K562 (cell line): ENCODE results near the gene SMAD7. TPM values are rescaled to one million over a fixed set of nuclear protein-coding genes. Genes with fewer than 3 reads are reported as not detected.
A peak's percentile ranks its signal among the peaks of the same experiment; 100 is the strongest.

Experiments used
- BCL6 ChIP-seq: fragments of 250-450 bp; sonication (Bioruptor Pico); IDR thresholded peaks from 2 replicates; pipeline ENCODE4 v1.4.0; 2020
- BRF2 ChIP-seq: IDR thresholded peaks from 3 replicates; pipeline ENCODE4 v1.6.1; 2011; ENCODE audit warnings: borderline replicate concordance, mild to moderate bottlenecking; ENCODE audit not compliant: insufficient read length, insufficient read depth
- ETV1 ChIP-seq: fragments of 450-650 bp; conservative IDR thresholded peaks from 2 replicates; pipeline ENCODE4 v1.6.1; 2016; ENCODE audit warnings: missing genetic modification characterization, control low read depth, low read depth, missing compliant biosample characterization
- KAT2B ChIP-seq: IDR thresholded peaks from one replicate; pipeline ENCODE4 v1.6.1; 2012; ENCODE audit warnings: low read depth, mild to moderate bottlenecking, control low read depth, inconsistent platforms, low read length, moderate library complexity
- KDM1A ChIP-seq, 2 experiments: fragments of 450-650 bp; IDR thresholded peaks; 2 replicates each; pipeline ENCODE4 v1.6.1; 2016; ENCODE audit warnings: mild to moderate bottlenecking in 2 of 2
- MLX ChIP-seq, 2 experiments: fragments of 450-650 bp in 1 of 2; sonication (generic) in 1 of 2; formaldehyde crosslinking; conservative IDR thresholded peaks; 2 replicates each; pipeline versions ENCODE4 v1.4.0 to v1.8.1; 2020 to 2022; ENCODE audit warnings: mild to moderate bottlenecking in 1 of 2, missing genetic modification reagents in 1 of 2
- NELFE ChIP-seq: IDR thresholded peaks from 2 replicates; pipeline ENCODE4 v1.6.1; 2011; ENCODE audit warnings: mild to moderate bottlenecking; ENCODE audit not compliant: insufficient read depth, insufficient read length
- POLR2AphosphoS5 ChIP-seq: IDR thresholded peaks from 2 replicates; pipeline ENCODE4 v1.6.1; 2011; ENCODE audit warnings: mild to moderate bottlenecking, low read depth, low read length, moderate library complexity; ENCODE audit not compliant: control insufficient read depth, insufficient read depth
- RNF219 ChIP-seq: fragments of 250-450 bp; sonication (Bioruptor Pico); IDR thresholded peaks from 2 replicates; pipeline ENCODE4 v1.5.0; 2022; ENCODE audit warnings: mild to moderate bottlenecking
- ZNF133 ChIP-seq: fragments of 250-450 bp; sonication (Bioruptor Pico); IDR thresholded peaks from 2 replicates; pipeline ENCODE4 v1.4.0; 2020; ENCODE audit warnings: mild to moderate bottlenecking
- ZNF282 ChIP-seq: sonication (generic); formaldehyde crosslinking; IDR thresholded peaks from 2 replicates; pipeline ENCODE4 v1.8.1; 2023; ENCODE audit warnings: missing genetic modification reagents
- polyA plus RNA-seq, 8 experiments: library from polyadenylated mRNA; depleted of rRNA in 4 of 8; stranded (reverse) in 5 of 8; unstranded in 3 of 8; fragments of >200 nt; fragmentation: Nextera tagmentation in 2 of 8; fragmentation: Illumina TruSeq in 1 of 8; extraction: Ambion mirVana in 2 of 8; extraction: Trizol in 1 of 8; gene quantifications; 2 replicates each; pipeline versions ENCODE4 v1.2.1 to v1.2.3, GENCODE V29; 2011 to 2014; ENCODE audit warnings: inconsistent platforms in 1 of 8, missing spikeins in 1 of 8
- total RNA-seq, 7 experiments: library from RNA; depleted of rRNA in 6 of 7; stranded (reverse); fragments of >200 nt in 6 of 7; fragmentation: Illumina TruSeq in 2 of 7; extraction: Trizol in 2 of 7; gene quantifications; 2 replicates each; pipeline versions ENCODE4 v1.2.1 to v1.2.3, GENCODE V29; 2011 to 2021; ENCODE audit warnings: low replicate concordance in 1 of 7
- TF ChIP-seq, protein P1 (sequence below): sonication (generic); IDR thresholded peaks from 2 replicates; pipeline ENCODE4 v1.6.1; 2016
- TF ChIP-seq, protein P2 (sequence below), 2 experiments: fragments of 450-650 bp; formaldehyde crosslinking in 1 of 2; IDR thresholded peaks; 2 replicates each; pipeline versions ENCODE4 v1.4.0 to v1.6.1; 2014 to 2020; ENCODE audit warnings: mild to moderate bottlenecking in 2 of 2, borderline replicate concordance in 1 of 2, low read depth in 1 of 2
- TF ChIP-seq, protein P3 (sequence below): fragments of 250-450 bp; sonication (Bioruptor Pico); IDR thresholded peaks from 2 replicates; pipeline ENCODE4 v1.5.0; 2021

SMAD7 gene
- total and polyA plus RNA-seq, 9 of the 15 experiments (the other 6 are each of a cell fraction or from before 2014, with no cell fraction given): 0.13 to 3.0 (median 1.6) TPM

GRCh38 chr18:48982266-48982665 is 31.5 kb upstream of the SMAD7 start (continued):
- TF ChIP-seq RNF219 (CRISPR knock-in tag) (no peak), ZNF133 (CRISPR knock-in tag) (no peak), KAT2B (no peak), ETV1 (tag) (peak; percentile 69), NELFE (no peak), KDM1A (IDR thresholded peaks at IDR 0.05) (peak in 1 of 2 experiments; percentile 36; a peak in 1 of 4 replicates), POLR2AphosphoS5 (no peak), ZNF282 (no peak), BCL6 (CRISPR knock-in tag) (no peak), BRF2 (no peak), MLX (CRISPR knock-in tag; conservative IDR thresholded peaks at IDR 0.05) (no peak)
- TF ChIP-seq, protein P1, sequence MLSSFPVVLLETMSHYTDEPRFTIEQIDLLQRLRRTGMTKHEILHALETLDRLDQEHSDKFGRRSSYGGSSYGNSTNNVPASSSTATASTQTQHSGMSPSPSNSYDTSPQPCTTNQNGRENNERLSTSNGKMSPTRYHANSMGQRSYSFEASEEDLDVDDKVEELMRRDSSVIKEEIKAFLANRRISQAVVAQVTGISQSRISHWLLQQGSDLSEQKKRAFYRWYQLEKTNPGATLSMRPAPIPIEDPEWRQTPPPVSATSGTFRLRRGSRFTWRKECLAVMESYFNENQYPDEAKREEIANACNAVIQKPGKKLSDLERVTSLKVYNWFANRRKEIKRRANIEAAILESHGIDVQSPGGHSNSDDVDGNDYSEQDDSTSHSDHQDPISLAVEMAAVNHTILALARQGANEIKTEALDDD: no peak
- TF ChIP-seq, protein P2, sequence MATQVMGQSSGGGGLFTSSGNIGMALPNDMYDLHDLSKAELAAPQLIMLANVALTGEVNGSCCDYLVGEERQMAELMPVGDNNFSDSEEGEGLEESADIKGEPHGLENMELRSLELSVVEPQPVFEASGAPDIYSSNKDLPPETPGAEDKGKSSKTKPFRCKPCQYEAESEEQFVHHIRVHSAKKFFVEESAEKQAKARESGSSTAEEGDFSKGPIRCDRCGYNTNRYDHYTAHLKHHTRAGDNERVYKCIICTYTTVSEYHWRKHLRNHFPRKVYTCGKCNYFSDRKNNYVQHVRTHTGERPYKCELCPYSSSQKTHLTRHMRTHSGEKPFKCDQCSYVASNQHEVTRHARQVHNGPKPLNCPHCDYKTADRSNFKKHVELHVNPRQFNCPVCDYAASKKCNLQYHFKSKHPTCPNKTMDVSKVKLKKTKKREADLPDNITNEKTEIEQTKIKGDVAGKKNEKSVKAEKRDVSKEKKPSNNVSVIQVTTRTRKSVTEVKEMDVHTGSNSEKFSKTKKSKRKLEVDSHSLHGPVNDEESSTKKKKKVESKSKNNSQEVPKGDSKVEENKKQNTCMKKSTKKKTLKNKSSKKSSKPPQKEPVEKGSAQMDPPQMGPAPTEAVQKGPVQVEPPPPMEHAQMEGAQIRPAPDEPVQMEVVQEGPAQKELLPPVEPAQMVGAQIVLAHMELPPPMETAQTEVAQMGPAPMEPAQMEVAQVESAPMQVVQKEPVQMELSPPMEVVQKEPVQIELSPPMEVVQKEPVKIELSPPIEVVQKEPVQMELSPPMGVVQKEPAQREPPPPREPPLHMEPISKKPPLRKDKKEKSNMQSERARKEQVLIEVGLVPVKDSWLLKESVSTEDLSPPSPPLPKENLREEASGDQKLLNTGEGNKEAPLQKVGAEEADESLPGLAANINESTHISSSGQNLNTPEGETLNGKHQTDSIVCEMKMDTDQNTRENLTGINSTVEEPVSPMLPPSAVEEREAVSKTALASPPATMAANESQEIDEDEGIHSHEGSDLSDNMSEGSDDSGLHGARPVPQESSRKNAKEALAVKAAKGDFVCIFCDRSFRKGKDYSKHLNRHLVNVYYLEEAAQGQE (IDR thresholded peaks at IDR 0.05; ENCODE audit: borderline replicate concordance): 0 out of 2 replicates have a peak, but pooled peaks have one; percentile 10
- TF ChIP-seq, protein P2 (CRISPR knock-in tag; IDR thresholded peaks at IDR 0.05; ENCODE audit: low read depth): no peak
- TF ChIP-seq, protein P3, sequence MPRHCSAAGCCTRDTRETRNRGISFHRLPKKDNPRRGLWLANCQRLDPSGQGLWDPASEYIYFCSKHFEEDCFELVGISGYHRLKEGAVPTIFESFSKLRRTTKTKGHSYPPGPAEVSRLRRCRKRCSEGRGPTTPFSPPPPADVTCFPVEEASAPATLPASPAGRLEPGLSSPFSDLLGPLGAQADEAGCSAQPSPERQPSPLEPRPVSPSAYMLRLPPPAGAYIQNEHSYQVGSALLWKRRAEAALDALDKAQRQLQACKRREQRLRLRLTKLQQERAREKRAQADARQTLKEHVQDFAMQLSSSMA: no peak
